Esophagus squamous epithelium (tissue), 4 donors: ENCODE results near the gene IL6R.

ENCODE experiments used
- POLR2A ChIP-seq, 4 donors: fragments of 450-650 bp; IDR thresholded peaks; one replicate each; pipeline ENCODE4 v1.6.1; 2017; ENCODE audit warnings: antibody characterized with exemption in 4 of 4, mild to moderate bottlenecking in 4 of 4, moderate library complexity in 3 of 4
- TF ChIP-seq, protein P1 (sequence below), 6 experiments: fragments of 450-650 bp in 4 of 6; fragments of 200-600 bp in 2 of 6; sonication (generic) in 2 of 6; IDR thresholded peaks; one replicate each; pipeline ENCODE4 v1.5.1; 2016 to 2019; ENCODE audit warnings: antibody characterized with exemption in 6 of 6, mild to moderate bottlenecking in 4 of 6, moderate library complexity in 4 of 6

- TF ChIP-seq, protein P1, sequence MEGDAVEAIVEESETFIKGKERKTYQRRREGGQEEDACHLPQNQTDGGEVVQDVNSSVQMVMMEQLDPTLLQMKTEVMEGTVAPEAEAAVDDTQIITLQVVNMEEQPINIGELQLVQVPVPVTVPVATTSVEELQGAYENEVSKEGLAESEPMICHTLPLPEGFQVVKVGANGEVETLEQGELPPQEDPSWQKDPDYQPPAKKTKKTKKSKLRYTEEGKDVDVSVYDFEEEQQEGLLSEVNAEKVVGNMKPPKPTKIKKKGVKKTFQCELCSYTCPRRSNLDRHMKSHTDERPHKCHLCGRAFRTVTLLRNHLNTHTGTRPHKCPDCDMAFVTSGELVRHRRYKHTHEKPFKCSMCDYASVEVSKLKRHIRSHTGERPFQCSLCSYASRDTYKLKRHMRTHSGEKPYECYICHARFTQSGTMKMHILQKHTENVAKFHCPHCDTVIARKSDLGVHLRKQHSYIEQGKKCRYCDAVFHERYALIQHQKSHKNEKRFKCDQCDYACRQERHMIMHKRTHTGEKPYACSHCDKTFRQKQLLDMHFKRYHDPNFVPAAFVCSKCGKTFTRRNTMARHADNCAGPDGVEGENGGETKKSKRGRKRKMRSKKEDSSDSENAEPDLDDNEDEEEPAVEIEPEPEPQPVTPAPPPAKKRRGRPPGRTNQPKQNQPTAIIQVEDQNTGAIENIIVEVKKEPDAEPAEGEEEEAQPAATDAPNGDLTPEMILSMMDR (IDR thresholded peaks at IDR 0.05), result no peak
- no peak for TF ChIP-seq POLR2A (IDR thresholded peaks at IDR 0.05)
These were observed 13.9 kb upstream of the IL6R start for GRCh38 chr1:154391086-154391770.
